Urothelium cell line (cell line): ENCODE measurements around the gene NELFE.
"Not testable (repeated sequence)": the region's sequence is repeated elsewhere in the genome, so short reads cannot be mapped to it uniquely, and the experiment has no call there.

Experiments
- DNase-seq: peaks from one replicate; pipeline ENCODE4 v3.0.0; 2011; ENCODE audit warnings: low spot score, mixed read lengths
- FAIRE-seq: peaks from 2 replicates; lab custom pipeline; 2011; peaks lifted over from hg19 to GRCh38; lab: Jason Lieb, UNC

Gene NELFE

GRCh38 chr6:31922942-31923341 lies 35.8 kb downstream of the NELFE start:
- no peak for FAIRE-seq
- DNase-seq = no peak

DNA sequence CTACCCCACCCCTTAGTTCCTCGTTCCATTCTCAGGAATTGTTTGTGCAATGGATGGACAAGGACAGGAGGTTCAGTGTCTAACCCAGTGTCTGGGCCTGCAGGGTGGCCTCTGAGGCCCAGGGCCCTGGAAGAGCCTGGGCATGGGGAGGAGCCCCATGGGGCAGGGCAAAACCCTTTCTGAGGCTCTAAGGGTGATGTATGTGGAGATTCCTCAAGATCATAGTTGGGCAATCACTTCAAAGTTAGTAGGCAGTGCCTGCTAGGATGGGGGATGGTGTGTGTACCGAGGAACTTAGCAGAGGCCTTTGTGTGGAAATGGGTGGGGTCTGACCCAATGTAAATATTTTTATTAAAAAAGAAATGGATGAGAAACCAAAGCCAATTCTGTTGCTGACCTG lies 38.0 kb downstream of the NELFE start:
- FAIRE-seq (no peak), DNase-seq (no peak)

DNA sequence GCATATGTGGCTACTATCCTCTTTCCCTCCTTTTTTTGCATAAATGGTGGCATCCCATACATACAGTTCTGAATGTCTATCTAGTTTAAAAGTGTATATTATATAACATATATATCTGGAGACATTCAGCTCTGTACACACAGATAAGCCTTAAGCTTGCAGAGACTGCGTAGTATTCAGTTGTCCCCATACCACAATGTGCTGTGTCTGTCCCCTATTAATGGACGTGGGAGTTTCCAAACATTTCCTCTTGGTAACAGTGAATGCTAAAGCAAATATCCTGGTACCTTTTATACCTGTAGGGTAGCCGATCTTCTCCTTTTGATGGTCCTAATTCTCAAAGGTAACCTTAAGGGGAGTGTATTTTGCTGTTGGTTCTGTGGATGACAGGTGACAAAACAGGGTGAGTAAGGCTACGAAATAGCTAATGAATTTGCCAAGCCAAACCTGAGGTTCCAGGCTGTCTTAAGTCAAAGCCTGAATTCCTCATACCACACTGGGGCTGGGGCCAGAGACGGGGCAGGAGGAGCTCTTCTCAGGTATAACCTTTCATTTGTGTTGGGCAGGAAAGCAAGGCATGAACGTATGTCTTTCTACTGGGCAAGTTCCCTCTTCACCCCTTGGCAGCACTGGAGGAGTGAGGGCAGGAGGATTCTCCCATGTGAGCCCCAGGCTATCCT lies 39.0 kb downstream of the NELFE start:
- FAIRE-seq = no peak
- DNase-seq = no peak

- FAIRE-seq (no peak), DNase-seq (no peak)
Observed at GRCh38 chr6:31918069-31918720, 40.6 kb downstream of the NELFE start.

GRCh38 chr6:31915756-31916155 lies 43.0 kb downstream of the NELFE start:
- no peak for FAIRE-seq
- DNase-seq = no peak

GRCh38 chr6:31915351-31915750 lies 43.4 kb downstream of the NELFE start:
- DNase-seq (no peak), FAIRE-seq (no peak)

GRCh38 chr6:31911826-31912585 lies 46.8 kb downstream of the NELFE start:
- DNase-seq (no peak), FAIRE-seq (no peak)

DNA sequence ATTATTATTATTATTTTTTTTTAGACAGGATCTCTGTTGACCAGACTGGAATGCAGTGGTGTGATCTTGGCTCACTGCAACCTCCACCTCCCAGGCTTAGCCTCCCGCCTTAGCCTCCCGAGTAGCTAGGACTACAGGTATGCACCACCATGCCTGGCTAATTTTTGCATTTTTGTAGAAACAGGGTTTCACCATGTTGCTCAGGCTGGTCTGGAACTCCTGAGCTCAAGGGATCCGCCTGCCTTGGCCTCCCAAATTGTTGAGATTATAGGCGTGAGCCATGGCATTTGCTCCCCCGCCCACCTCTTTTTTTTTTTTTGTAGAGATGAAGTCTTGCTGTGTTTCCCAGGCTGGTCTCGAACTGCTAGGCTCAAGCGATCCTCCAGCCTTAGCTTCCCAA lies 49.5 kb downstream of the NELFE start:
- not testable (repeated sequence) for FAIRE-seq, DNase-seq

GRCh38 chr6:31908791-31909190 lies 50.0 kb downstream of the NELFE start:
- DNase-seq (no peak), FAIRE-seq (no peak)

GRCh38 chr6:31908255-31908654 lies 50.5 kb downstream of the NELFE start:
- not testable (repeated sequence) for FAIRE-seq, DNase-seq

DNA sequence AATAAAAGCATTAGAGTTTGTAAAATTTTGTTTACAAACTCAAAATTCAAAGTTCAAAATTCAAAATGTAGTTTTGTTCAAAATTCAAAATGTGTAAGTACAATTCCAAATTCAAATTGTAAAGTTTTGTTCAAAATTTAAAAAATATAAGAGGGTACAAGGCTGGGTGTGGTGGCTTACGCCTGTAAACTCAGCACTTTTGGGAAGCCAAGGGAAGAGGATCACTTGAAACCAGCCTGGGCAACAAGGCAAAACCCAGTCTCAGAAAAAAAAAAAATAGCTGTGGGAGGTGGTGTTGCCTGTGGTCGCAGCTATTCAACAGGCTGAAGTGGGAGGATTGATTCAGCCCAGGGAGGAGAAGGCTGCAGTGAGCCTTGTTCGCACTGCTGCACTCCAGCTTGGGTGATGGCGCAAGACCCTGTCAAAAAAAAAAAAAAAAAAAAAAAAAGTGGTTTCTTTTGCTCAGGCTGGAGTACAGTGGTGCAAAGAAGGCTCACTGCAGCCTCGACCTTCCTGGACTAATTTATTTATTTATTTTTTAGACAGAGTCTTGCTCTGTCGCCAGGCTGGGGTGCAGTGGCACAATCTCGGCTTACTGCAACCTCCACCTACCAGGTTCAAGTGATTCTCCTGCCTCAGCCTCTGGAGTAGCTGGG lies 51.5 kb downstream of the NELFE start:
- FAIRE-seq (no peak), DNase-seq (peak; percentile 29)

DNA sequence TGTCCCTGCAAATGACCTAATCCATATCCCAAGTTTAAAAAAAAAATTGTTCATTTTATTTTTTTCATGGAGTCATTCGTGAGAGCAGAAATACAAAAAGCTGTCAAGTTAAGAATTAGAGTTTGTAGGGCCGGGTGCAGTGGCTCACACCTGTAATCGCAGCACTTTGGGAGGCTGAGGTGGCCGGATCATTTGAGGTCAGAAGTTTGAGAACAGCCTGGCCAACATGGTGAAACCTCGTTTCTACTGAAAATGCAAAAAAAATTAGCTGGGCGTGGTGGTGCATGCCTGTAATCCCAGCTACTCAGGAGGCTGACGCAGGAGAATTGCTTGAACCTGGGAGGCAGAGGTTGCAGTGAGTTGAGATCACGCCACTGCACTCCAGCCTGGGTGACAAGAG lies 52.0 kb downstream of the NELFE start:
- not testable (repeated sequence) for DNase-seq, FAIRE-seq

- FAIRE-seq (no peak), DNase-seq (no peak)
Observed at GRCh38 chr6:31906122-31906521, 52.6 kb downstream of the NELFE start.

DNA sequence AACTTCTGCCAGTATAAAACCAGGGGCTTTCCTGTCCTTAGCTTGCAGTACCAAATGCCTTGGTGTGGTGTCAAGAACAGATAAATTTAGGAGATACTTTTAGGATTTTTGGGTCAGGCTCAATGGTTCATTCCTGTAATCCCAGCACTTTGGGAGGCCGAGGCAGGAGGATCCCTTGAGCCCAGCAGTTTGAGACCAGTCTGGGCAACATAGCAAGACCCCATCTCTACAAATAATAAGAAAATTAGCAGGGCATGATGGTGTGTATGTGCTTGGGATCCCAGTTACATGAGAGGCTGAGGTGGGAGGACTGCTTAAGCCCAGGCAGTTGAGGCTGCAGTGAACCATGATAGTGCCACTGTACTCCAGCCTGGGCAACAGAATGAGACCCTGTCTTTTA lies 53.7 kb downstream of the NELFE start:
- DNase-seq = no peak
- no peak for FAIRE-seq

GRCh38 chr6:31903957-31904356 lies 54.8 kb downstream of the NELFE start:
- no peak for DNase-seq
- FAIRE-seq = no peak
